MM.1S (cell line): ENCODE results near the gene HYAL2.
"Not testable (repeated sequence)": the region's sequence is repeated elsewhere in the genome, so short reads cannot be mapped to it uniquely, and the experiment has no call there.

Experiments used
- DNase-seq: peaks from one replicate; pipeline ENCODE4 v3.0.0-alpha.2; 2015
- H2AFZ ChIP-seq: fragments of 300-600 bp; sonication (generic); 2 replicates; pipeline ENCODE4 v1.6.0; 2016; ENCODE audit warnings: antibody characterized with exemption, low read length
- H3F3A ChIP-seq: fragments of 300-600 bp; sonication (generic); 2 replicates; pipeline ENCODE4 v1.6.1; 2016; ENCODE audit warnings: mild to moderate bottlenecking, antibody characterized with exemption, low read length, moderate library complexity, mixed read lengths; ENCODE audit not compliant: insufficient read depth
- H3K27ac ChIP-seq: fragments of 300-600 bp; sonication (generic); 2 replicates; pipeline ENCODE4 v1.5.1; 2016; ENCODE audit warnings: mild to moderate bottlenecking, low read length
- H3K27me3 ChIP-seq: fragments of 300-600 bp; sonication (generic); replicated peaks from 2 replicates; pipeline ENCODE4 v1.6.0; 2016; ENCODE audit warnings: low read length; ENCODE audit not compliant: insufficient read depth
- H3K36me3 ChIP-seq: fragments of 300-600 bp; sonication (generic); replicated peaks from 2 replicates; pipeline ENCODE4 v1.6.1; 2016; ENCODE audit warnings: mild to moderate bottlenecking, low read length, mixed read lengths; ENCODE audit not compliant: insufficient read depth
- H3K4me1 ChIP-seq: fragments of 300-600 bp; sonication (generic); 2 replicates; pipeline ENCODE4 v1.6.1; 2016; ENCODE audit warnings: low read length, mixed read lengths
- H3K4me2 ChIP-seq: fragments of 300-600 bp; sonication (generic); 2 replicates; pipeline ENCODE4 v1.6.0; 2016; ENCODE audit warnings: low read depth, low read length
- H3K4me3 ChIP-seq: fragments of 300-600 bp; sonication (generic); 2 replicates; pipeline ENCODE4 v1.5.1; 2016; ENCODE audit warnings: low read length, mixed read lengths
- H3K79me2 ChIP-seq: fragments of 300-600 bp; sonication (generic); 2 replicates; pipeline ENCODE4 v1.6.1; 2016; ENCODE audit warnings: mixed run types, low read length, mixed read lengths
- H3K9ac ChIP-seq: fragments of 300-600 bp; sonication (generic); 2 replicates; pipeline ENCODE4 v1.6.1; 2016; ENCODE audit warnings: low read length, mixed read lengths
- H3K9me2 ChIP-seq: fragments of 300-600 bp; sonication (generic); replicated peaks from 2 replicates; pipeline ENCODE4 v1.6.1; 2016; ENCODE audit warnings: mild to moderate bottlenecking, low read length, mixed read lengths; ENCODE audit not compliant: insufficient read depth
- H3K9me3 ChIP-seq: fragments of 300-600 bp; sonication (generic); replicated peaks from 2 replicates; pipeline ENCODE4 v1.6.1; 2016; ENCODE audit warnings: mild to moderate bottlenecking, low read length, mixed read lengths; ENCODE audit not compliant: insufficient read depth
- H4K20me1 ChIP-seq: fragments of 300-600 bp; sonication (generic); 2 replicates; pipeline ENCODE4 v1.6.1; 2016; ENCODE audit warnings: mild to moderate bottlenecking, low read length, moderate library complexity, mixed read lengths; ENCODE audit not compliant: insufficient read depth
- EZH2 ChIP-seq: fragments of 300-600 bp; sonication (generic); optimal IDR thresholded peaks from 2 replicates; pipeline ENCODE3; 2017; ENCODE audit warnings: low read depth, mild to moderate bottlenecking, antibody characterized with exemption, low read length, mixed read lengths
- EZH2phosphoT487 ChIP-seq: fragments of 300-600 bp; sonication (generic); IDR thresholded peaks from 2 replicates; pipeline ENCODE4 v1.6.1; 2018; ENCODE audit warnings: antibody characterized with exemption, low read length
- TF ChIP-seq, protein P1 (sequence below): fragments of 300-600 bp; sonication (generic); IDR thresholded peaks from 2 replicates; pipeline ENCODE4 v1.5.1; 2016; ENCODE audit warnings: antibody characterized with exemption, low read length, mixed read lengths

Gene HYAL2

DNA sequence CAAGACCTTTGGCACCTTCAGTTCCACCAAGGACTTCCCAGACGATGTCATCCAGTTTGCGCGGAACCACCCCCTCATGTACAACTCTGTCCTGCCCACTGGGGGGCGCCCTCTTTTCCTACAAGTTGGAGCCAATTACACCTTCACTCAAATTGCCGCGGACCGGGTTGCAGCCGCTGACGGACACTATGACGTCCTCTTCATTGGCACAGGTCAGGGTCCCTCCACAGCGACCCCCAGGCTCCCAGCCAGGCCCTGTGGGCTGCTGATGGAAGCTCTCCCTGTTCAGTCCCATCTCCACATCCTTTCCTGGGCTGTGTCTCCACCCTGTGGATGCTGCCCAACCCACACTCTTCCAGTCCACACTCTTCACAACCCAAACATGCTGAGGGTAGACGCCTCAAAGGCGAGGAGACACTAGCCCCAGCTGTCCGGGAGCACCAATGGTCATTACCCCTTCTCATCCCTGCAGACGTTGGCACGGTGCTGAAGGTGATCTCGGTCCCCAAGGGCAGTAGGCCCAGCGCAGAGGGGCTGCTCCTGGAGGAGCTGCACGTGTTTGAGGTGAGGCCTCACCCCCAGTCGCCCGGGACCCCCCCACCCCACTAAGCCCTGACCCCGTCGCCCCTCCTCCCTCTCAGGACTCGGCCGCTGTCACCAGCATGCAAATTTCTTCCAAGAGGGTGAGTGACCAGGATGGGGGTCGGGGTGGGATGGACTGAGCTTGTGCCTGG lies 48.0 kb downstream of the HYAL2 start:
- Histone ChIP-seq H3F3A (no peaks in the 10 kb centered on the region), H3K27ac (no peak overlapping the region), H3K9me2 (no peaks in the 10 kb centered on the region), H2AFZ (no peak overlapping the region), H3K4me2 (peak overlapping the region; percentile 1; the same call in 1 of the 2 replicates), H3K27me3 (peaks cover 81% of the 10 kb centered on the region), H3K79me2 (no peaks in the 10 kb centered on the region), H3K4me3 (no peak overlapping the region), H3K9me3 (no peaks in the 10 kb centered on the region), H3K9ac (no peak overlapping the region), H4K20me1 (no peaks in the 10 kb centered on the region), H3K4me1 (peaks cover 13% of the 10 kb centered on the region; the same call in 1 of the 2 replicates), H3K36me3 (no peaks in the 10 kb centered on the region)
- peak; percentile 69 for DNase-seq
- TF ChIP-seq, protein P1, sequence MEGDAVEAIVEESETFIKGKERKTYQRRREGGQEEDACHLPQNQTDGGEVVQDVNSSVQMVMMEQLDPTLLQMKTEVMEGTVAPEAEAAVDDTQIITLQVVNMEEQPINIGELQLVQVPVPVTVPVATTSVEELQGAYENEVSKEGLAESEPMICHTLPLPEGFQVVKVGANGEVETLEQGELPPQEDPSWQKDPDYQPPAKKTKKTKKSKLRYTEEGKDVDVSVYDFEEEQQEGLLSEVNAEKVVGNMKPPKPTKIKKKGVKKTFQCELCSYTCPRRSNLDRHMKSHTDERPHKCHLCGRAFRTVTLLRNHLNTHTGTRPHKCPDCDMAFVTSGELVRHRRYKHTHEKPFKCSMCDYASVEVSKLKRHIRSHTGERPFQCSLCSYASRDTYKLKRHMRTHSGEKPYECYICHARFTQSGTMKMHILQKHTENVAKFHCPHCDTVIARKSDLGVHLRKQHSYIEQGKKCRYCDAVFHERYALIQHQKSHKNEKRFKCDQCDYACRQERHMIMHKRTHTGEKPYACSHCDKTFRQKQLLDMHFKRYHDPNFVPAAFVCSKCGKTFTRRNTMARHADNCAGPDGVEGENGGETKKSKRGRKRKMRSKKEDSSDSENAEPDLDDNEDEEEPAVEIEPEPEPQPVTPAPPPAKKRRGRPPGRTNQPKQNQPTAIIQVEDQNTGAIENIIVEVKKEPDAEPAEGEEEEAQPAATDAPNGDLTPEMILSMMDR = peak; percentile 83
- no peak for TF ChIP-seq EZH2phosphoT487

DNA sequence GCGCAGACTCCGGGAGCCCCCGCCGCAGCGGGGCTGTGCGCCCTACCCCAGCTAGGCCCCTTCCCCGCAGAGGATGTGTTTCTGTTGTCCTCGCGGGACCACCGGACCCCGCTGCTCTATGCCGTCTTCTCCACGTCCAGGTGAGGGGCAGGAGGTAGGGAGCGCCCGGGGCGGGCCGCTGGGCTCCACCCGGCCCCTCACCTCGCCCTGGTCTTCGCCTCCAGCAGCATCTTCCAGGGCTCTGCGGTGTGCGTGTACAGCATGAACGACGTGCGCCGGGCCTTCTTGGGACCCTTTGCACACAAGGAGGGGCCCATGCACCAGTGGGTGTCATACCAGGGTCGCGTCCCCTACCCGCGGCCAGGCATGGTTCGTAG lies 48.9 kb downstream of the HYAL2 start:
- Histone ChIP-seq H3K9ac (no peak overlapping the region), H3K36me3 (no peaks in the 10 kb centered on the region), H3K27me3 (peaks cover 84% of the 10 kb centered on the region), H3K79me2 (no peaks in the 10 kb centered on the region), H3K4me1 (peaks cover 13% of the 10 kb centered on the region; the same call in 1 of the 2 replicates), H3K9me3 (no peaks in the 10 kb centered on the region), H3K27ac (no peak overlapping the region), H3K4me2 (peak overlapping the region; percentile 99; the same call in 1 of the 2 replicates), H3K4me3 (peak overlapping the region; percentile 54), H4K20me1 (no peaks in the 10 kb centered on the region), H3F3A (no peaks in the 10 kb centered on the region), H2AFZ (no peak overlapping the region), H3K9me2 (no peaks in the 10 kb centered on the region)
- DNase-seq = no peak
- no peak for TF ChIP-seq EZH2phosphoT487
- no peak for TF ChIP-seq EZH2
- TF ChIP-seq, protein P1 = no peak

DNA sequence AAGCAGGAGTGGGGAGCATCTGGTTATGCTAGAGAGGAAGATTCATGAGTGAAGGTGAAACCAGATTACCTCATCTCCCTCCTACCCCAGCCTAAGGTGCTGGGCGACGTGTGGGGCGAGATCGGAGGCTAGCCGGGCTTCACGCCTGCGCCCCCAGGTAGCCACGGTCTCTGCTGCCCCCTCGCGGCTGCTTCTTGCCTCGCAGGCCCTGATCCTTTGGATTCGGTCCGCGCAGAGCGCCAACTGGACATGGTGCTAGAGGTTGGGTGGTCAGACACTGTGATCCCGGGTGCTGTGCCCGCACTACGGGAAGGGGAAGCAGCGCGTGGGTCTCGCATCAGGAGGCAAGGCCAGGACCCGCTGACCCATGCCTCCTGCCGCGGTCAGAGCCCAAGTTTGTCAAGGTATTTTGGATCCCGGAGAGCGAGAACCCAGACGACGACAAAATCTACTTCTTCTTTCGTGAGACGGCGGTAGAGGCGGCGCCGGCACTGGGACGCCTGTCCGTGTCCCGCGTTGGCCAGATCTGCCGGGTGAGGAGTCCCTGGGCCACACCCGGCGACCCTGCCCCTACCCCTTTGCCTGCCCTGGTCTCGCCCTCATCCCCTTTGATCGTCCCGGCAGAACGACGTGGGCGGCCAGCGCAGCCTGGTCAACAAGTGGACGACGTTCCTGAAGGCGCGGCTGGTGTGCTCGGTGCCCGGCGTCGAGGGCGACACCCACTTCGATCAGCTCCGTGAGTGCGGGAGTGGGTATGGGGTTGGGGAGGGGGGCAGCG lies 49.4 kb downstream of the HYAL2 start:
- DNase-seq = peak; percentile 85
- Histone ChIP-seq H3K4me1 (peaks cover 13% of the 10 kb centered on the region; the same call in 1 of the 2 replicates), H3K36me3 (no peaks in the 10 kb centered on the region), H2AFZ (peak overlapping the region; percentile 24), H3K4me3 (peak overlapping the region; percentile 54), H3K9ac (no peak overlapping the region; the same call in 1 of the 2 replicates), H3K27me3 (peaks cover 87% of the 10 kb centered on the region), H3K4me2 (peak overlapping the region; percentile 99), H4K20me1 (no peaks in the 10 kb centered on the region), H3K27ac (no peak overlapping the region), H3K79me2 (no peaks in the 10 kb centered on the region), H3K9me2 (no peaks in the 10 kb centered on the region), H3F3A (no peaks in the 10 kb centered on the region), H3K9me3 (no peaks in the 10 kb centered on the region)
- no peak for TF ChIP-seq EZH2phosphoT487
- TF ChIP-seq, protein P1 = peak; percentile 93

DNA sequence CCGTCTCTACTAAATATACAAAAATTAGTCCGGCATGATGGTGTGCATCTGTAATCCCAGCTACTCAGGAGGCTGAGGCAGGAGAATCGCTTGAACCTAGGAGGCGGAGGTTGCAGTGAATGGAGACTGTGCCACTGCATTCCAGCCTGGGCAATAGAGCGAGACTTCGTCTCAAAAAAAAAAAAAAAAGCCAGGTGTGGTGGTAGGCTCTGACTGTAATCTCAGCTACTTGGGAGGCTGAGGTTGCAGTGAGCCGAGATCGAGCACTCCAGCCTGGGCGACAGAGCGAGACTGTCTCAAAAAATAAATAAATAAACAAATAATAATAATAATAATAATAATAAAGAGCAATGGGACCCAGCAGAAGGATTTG lies 50.0 kb downstream of the HYAL2 start:
- Histone ChIP-seq H3K4me1 (peaks cover 13% of the 10 kb centered on the region; the same call in 1 of the 2 replicates), H3K27me3 (peaks cover 89% of the 10 kb centered on the region), H3K4me2 (peak overlapping the region; percentile 99)
- not testable (repeated sequence) for H3F3A ChIP-seq, H3K9me3 ChIP-seq, H4K20me1 ChIP-seq, DNase-seq, H3K9me2 ChIP-seq, H2AFZ ChIP-seq, H3K27ac ChIP-seq, H3K4me3 ChIP-seq, H3K36me3 ChIP-seq, H3K9ac ChIP-seq, H3K79me2 ChIP-seq
